Mucosa of descending colon (tissue), 3 donors: ENCODE measurements around the gene SPATA19. TPM values are rescaled to one million over a fixed set of nuclear protein-coding genes. Genes with fewer than 3 reads are reported as not detected.

Source experiments
- ATAC-seq: fragments of 200-7000 bp; cut with Tn5 transposase; one replicate; pipeline ENCODE4 v1.9.1; 2020; ENCODE audit warnings: mild to moderate bottlenecking, moderate library complexity
- DNase-seq, 3 donors: peaks; one replicate each; pipeline ENCODE4 v3.0.0-alpha.2; 2020
- H3K36me3 ChIP-seq: fragments of 200-600 bp; one replicate; pipeline ENCODE4 v1.8.0; 2021; ENCODE audit warnings: low read depth, mild to moderate bottlenecking
- H3K4me1 ChIP-seq: fragments of 200-600 bp; one replicate; pipeline ENCODE4 v1.8.0; 2021; ENCODE audit warnings: low read depth, mild to moderate bottlenecking
- H3K4me3 ChIP-seq: fragments of 200-600 bp; one replicate; pipeline ENCODE4 v1.8.0; 2021; ENCODE audit warnings: mild to moderate bottlenecking
- H3K9me3 ChIP-seq: fragments of 200-600 bp; one replicate; pipeline ENCODE4 v1.8.0; 2021; ENCODE audit warnings: mild to moderate bottlenecking
- intact Hi-C, 2 donors: fragments of 100-400 bp; cut with DNase I in 1 of 2; cut with micrococcal nuclease in 1 of 2; formaldehyde crosslinking; loops; one replicate each; pipeline versions ENCODE4 v1.11.0 to v1.11.1; 2022; cut with DNase I, micrococcal nuclease
- total RNA-seq, 3 donors: library from RNA; stranded (reverse); fragmentation: NEBNext Ultra II Directional in 2 of 3; extraction: Animal tissue kit (Norgen Biotek cat#: 25700) in 2 of 3; gene quantifications; one replicate each; pipeline versions ENCODE4 v1.2.1 to v1.2.4, GENCODE V29; 2021 to 2023
- TF ChIP-seq, protein P1 (sequence below): fragments of 200-600 bp; IDR thresholded peaks from one replicate; pipeline ENCODE4 v1.8.0; 2022; ENCODE audit warnings: antibody characterized with exemption, mild to moderate bottlenecking
- donor health status: DM: no; HTN: no; CAD: no; lungs with moderate emphysema.
- donor health status: DM: no; HTN: no; CAD: no.
- donor health status: DM: no; HTN: yes; CAD: no.

Gene SPATA19
- total RNA-seq, 3 donors from 2014 or later: not detected

DNA sequence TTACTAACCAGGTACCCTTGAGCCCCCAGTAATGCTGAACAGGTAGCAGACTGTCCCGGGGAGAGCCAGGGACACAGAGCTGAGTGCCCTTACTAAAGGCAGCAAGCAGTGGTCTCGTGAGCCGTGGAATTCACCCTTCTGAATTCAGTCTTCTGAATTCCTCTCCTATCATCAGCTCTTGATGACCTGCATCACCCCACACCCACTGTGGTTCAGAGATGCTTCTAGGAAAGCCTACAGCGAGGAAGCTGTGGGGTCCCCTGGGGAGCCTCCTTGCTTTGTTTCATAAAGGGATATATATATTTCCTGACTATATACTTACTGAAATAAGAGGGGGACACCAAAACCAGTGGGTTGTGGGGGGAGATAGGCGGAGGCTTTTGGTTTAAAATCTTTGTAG, 2.6 kb downstream of the SPATA19 start:
- TF ChIP-seq, protein P1, sequence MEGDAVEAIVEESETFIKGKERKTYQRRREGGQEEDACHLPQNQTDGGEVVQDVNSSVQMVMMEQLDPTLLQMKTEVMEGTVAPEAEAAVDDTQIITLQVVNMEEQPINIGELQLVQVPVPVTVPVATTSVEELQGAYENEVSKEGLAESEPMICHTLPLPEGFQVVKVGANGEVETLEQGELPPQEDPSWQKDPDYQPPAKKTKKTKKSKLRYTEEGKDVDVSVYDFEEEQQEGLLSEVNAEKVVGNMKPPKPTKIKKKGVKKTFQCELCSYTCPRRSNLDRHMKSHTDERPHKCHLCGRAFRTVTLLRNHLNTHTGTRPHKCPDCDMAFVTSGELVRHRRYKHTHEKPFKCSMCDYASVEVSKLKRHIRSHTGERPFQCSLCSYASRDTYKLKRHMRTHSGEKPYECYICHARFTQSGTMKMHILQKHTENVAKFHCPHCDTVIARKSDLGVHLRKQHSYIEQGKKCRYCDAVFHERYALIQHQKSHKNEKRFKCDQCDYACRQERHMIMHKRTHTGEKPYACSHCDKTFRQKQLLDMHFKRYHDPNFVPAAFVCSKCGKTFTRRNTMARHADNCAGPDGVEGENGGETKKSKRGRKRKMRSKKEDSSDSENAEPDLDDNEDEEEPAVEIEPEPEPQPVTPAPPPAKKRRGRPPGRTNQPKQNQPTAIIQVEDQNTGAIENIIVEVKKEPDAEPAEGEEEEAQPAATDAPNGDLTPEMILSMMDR: no peak
- no peaks in the 10 kb centered on the region for H3K4me1 ChIP-seq
- H3K4me3 ChIP-seq: no peak overlapping the region
- no peaks in the 10 kb centered on the region for H3K36me3 ChIP-seq
- DNase-seq (no peak), ATAC-seq (no peak)
- no peaks in the 10 kb centered on the region for H3K9me3 ChIP-seq
- intact Hi-C loops: no loop called here

DNA sequence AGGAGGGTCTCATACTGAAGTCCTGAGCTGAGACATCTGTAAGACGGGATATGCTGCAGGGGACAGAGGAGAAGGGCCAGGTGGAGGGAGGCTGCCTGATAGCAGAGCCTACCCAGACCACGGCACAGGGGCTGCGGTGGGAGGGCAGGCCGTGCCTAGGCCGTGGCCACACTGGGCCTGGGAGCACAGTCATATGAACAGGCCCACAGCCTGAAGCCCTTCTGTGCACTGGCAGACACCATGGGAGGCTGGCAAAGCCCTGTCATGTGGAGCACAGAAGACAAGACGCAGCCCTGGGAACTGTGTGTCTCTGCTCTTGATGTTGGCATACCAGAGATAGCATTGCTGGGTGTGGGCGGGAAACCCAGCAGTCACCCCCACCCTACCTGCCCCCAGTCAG, 3.3 kb downstream of the SPATA19 start:
- intact Hi-C loops: no loop called here
- Histone ChIP-seq H3K36me3 (no peaks in the 10 kb centered on the region), H3K4me3 (no peak overlapping the region), H3K4me1 (no peaks in the 10 kb centered on the region), H3K9me3 (no peaks in the 10 kb centered on the region)
- no peak for ATAC-seq
- TF ChIP-seq, protein P1: no peak
- no peak for DNase-seq

DNA sequence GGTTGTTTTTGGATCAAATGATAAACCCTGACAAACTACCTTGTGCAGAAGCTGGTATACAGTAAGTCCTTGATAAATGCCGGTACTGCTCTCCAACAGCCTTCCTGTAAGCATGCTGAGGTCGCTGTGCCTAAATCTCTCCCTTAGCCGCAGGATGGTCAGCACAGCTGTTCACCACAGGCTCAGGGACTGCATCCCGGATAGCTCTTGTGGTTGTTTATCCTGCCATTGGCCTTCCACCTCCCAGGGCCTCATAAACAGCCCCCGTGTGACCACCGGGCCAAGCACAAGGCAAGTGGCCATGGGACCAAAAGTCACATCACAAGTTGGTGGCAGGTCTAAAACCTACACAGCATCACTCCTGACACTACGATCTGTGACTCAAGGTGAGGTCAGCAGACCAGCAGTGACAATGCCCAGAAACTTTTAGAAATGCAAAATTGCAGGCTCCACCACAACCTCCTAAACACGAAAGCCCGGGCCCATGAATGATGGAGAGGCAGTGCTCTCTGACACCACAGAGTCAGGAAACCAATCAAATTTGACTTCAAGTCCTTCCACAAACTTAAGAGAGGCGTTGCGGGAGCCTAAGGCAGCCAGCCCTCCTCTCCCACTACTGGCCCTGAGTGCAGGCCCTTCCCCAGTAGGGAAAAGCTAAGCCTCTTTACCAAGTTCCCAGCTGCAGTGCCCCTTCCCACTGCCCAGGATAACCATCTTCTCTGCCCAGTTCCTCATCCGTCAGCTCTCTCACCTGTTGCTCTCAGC, 3.9 kb downstream of the SPATA19 start:
- intact Hi-C loops: no loop called here
- H3K9me3 ChIP-seq: no peaks in the 10 kb centered on the region
- DNase-seq (no peak), ATAC-seq (no peak)
- no peaks in the 10 kb centered on the region for H3K4me1 ChIP-seq
- TF ChIP-seq, protein P1: no peak
- H3K4me3 ChIP-seq: no peak overlapping the region
- H3K36me3 ChIP-seq: no peaks in the 10 kb centered on the region

DNA sequence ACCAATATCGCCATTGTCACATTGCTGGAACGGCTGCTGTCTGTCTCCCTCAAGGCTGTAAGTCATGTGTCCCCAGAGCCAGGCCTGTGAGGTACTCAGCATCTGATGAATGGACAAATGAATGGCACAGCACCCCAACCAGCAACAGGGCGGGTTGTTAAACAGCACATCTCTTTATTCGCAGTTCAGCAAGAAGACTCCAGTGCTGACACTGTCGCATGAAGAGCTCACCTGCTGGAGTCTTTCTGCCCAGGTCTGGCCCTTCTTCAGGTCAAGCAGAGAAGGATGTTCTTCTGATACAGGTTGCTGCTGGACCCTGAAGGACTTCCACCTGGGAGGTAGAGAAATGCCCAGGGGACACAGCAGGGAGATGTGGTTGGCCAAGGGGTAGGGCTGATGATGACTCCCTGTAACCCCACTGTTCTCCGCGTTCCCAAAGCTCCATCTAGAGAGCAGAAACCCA, 4.8 kb downstream of the SPATA19 start:
- TF ChIP-seq, protein P1: no peak
- DNase-seq (no peak), ATAC-seq (no peak)
- Histone ChIP-seq H3K4me3 (no peak overlapping the region), H3K4me1 (no peaks in the 10 kb centered on the region), H3K36me3 (no peaks in the 10 kb centered on the region), H3K9me3 (no peaks in the 10 kb centered on the region)
- intact Hi-C loops: no loop called here

DNA sequence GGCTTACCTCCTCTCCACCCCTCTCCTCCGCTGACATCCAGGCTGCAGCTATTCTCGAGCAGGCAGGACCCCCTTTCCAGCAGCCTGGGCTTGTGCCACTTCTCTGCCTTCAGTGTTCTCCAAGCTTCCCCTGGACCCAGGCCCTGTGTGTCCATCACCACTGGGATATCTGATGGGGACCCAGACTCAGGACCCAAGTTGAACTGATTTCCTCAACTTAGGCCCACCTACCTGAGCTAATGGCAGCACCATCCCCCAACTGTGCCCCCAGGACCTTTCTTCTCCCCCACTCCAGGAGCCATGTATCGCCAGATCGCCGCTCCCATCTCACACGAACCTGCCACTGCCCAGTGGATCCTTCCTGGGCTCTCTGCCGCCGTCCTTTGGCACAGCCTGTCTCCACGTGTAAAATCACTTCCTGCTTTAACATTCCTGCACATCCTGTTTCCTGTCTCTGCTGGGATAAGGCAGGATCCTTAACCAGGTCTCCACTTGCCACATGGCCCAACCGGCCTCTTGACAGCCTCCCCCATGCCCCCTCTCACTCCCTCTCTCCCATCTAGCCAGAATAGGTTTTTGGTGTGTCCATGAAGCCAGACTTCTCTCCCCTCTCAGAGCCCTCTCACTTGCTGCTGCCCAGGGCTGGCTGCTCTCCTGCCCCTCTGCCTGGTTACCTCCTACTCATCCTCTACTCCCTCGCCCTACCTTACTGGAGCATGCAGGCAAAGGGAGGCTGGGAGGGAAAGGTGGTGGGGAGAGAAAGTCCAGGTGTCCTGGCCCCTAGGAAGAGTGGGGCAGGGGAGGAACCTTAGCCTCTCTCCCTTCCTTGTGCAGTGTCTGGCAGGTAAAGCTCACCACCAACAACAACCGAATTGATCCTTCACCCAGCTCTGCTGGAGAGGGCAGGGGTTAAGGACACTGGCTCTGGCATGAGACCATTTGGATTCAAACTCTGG, 9.4 kb downstream of the SPATA19 start:
- DNase-seq: no peak
- TF ChIP-seq, protein P1: no peak
- intact Hi-C loops: no loop called here
- ATAC-seq: no peak
- Histone ChIP-seq H3K4me1 (no peaks in the 10 kb centered on the region), H3K36me3 (no peaks in the 10 kb centered on the region), H3K9me3 (no peaks in the 10 kb centered on the region), H3K4me3 (no peak overlapping the region)
